ENCODE measurements around the gene MAJIN. TPM values are rescaled to one million over a fixed set of nuclear protein-coding genes. Genes with fewer than 3 reads are reported as not detected.

Gene MAJIN
- total RNA-seq, 2 donors from 2014 or later, result 7.4 TPM; not detected in 1

- Histone ChIP-seq H3K36me3 (peaks cover 25 to 41% of the 10 kb centered on the region in 2 donors), H3K9me3 (no peaks in the 10 kb centered on the region), H3K4me1 (replicated peaks) (peaks cover 17% of the 10 kb centered on the region), H3K4me3 (no peak overlapping the region), H3K27ac (no peak overlapping the region), H3K27me3 (replicated peaks; ENCODE audit: insufficient read depth) (no peaks in the 10 kb centered on the region)
- no peak for DNase-seq (ENCODE audit: low spot score)
- 97% methylated on average over 8 of the region's 17 CpGs for whole genome bisulfite sequencing
- intact Hi-C loops (cut with DNase I), result loop anchor here (10.0 kb wide), 1 partner anchor 201 kb away; the partner anchor contains the start of genes TM7SF2 and ZNHIT2
- TF ChIP-seq POLR2A (IDR thresholded peaks at IDR 0.05) (no peak), CTCF (IDR thresholded peaks at IDR 0.05) (no peak), POLR2AphosphoS5 (IDR thresholded peaks at IDR 0.05) (no peak)
Measured at GRCh38 chr11:64914123-64914522, 57.8 kb downstream of the MAJIN start.

GRCh38 chr11:64913171-64913727 lies 58.7 kb downstream of the MAJIN start:
- no peaks in the 10 kb centered on the region for H3K9me3 ChIP-seq
- 90% methylated on average over 18 of the region's 18 CpGs for WGBS
- peaks cover 27 to 47% of the 10 kb centered on the region in 2 donors for H3K36me3 ChIP-seq
- peaks cover 16% of the 10 kb centered on the region for H3K4me1 ChIP-seq (replicated peaks)
- no peak for TF ChIP-seq POLR2A (IDR thresholded peaks at IDR 0.05)
- TF ChIP-seq POLR2AphosphoS5 (IDR thresholded peaks at IDR 0.05), result no peak
- no peak for TF ChIP-seq CTCF (IDR thresholded peaks at IDR 0.05)
- H3K4me3 ChIP-seq, result no peak overlapping the region
- no peak overlapping the region for H3K27ac ChIP-seq
- no peaks in the 10 kb centered on the region for H3K27me3 ChIP-seq (replicated peaks; ENCODE audit: insufficient read depth)
- intact Hi-C loops (cut with DNase I), result loop anchor here (10.0 kb wide), 1 partner anchor 202 kb away; the partner anchor contains the start of genes TM7SF2 and ZNHIT2
- no peak for DNase-seq (ENCODE audit: low spot score)

- peaks cover 13% of the 10 kb centered on the region for H3K4me1 ChIP-seq (replicated peaks)
- DNase-seq (ENCODE audit: low spot score), result no peak
- no peaks in the 10 kb centered on the region for H3K27me3 ChIP-seq (replicated peaks; ENCODE audit: insufficient read depth)
- TF ChIP-seq POLR2AphosphoS5 (IDR thresholded peaks at IDR 0.05) (no peak), POLR2A (IDR thresholded peaks at IDR 0.05) (no peak), CTCF (IDR thresholded peaks at IDR 0.05) (no peak)
- H3K36me3 ChIP-seq, result peaks cover 35 to 61% of the 10 kb centered on the region in 2 donors
- no peaks in the 10 kb centered on the region for H3K9me3 ChIP-seq
- intact Hi-C loops (cut with DNase I), result loop anchor here (10.0 kb wide), 1 partner anchor 203 kb away; the partner anchor contains the start of genes TM7SF2 and ZNHIT2
- WGBS, result 88% methylated on average over 9 of the region's 9 CpGs
- H3K4me3 ChIP-seq, result no peak overlapping the region
- H3K27ac ChIP-seq, result no peak overlapping the region
Measured at GRCh38 chr11:64911689-64912088, 60.2 kb downstream of the MAJIN start.

GRCh38 chr11:64911142-64911541 lies 60.8 kb downstream of the MAJIN start:
- DNase-seq (ENCODE audit: low spot score), result no peak
- no peaks in the 10 kb centered on the region for H3K27me3 ChIP-seq (replicated peaks; ENCODE audit: insufficient read depth)
- H3K9me3 ChIP-seq, result no peaks in the 10 kb centered on the region
- TF ChIP-seq POLR2A (IDR thresholded peaks at IDR 0.05) (no peak), CTCF (IDR thresholded peaks at IDR 0.05) (no peak), POLR2AphosphoS5 (IDR thresholded peaks at IDR 0.05) (no peak)
- H3K36me3 ChIP-seq, result peaks cover 35 to 64% of the 10 kb centered on the region in 2 donors
- H3K27ac ChIP-seq, result no peak overlapping the region
- intact Hi-C loops (cut with DNase I), result loop anchor here (10.0 kb wide), 1 partner anchor 204 kb away; the partner anchor contains the start of genes TM7SF2 and ZNHIT2
- peaks cover 11% of the 10 kb centered on the region for H3K4me1 ChIP-seq (replicated peaks)
- H3K4me3 ChIP-seq, result no peak overlapping the region
- 89% methylated on average over 7 of the region's 7 CpGs for WGBS

All from prostate gland (tissue), 2 donors.